ENCODE data around the gene ESR1.
"Not testable (repeated sequence)": the region's sequence is repeated elsewhere in the genome, so short reads cannot be mapped to it uniquely, and the experiment has no call there.

The ESR1 gene

GRCh38 chr6:152123076-152123475 lies 315.6 kb downstream of the ESR1 start:
- H3K4me3 ChIP-seq (ENCODE audit: low read depth, low read length), result no peak overlapping the region

- no peak overlapping the region for H3K4me3 ChIP-seq (ENCODE audit: low read depth, low read length)
Measured at GRCh38 chr6:152124429-152125074, 317.1 kb downstream of the ESR1 start.

GRCh38 chr6:152127432-152128165 lies 320.1 kb downstream of the ESR1 start:
- H3K4me3 ChIP-seq (ENCODE audit: low read depth, low read length), result no peak overlapping the region

GRCh38 chr6:152129691-152130151 lies 322.2 kb downstream of the ESR1 start:
- no peak overlapping the region for H3K4me3 ChIP-seq (ENCODE audit: low read depth, low read length)

- no peak overlapping the region for H3K4me3 ChIP-seq (ENCODE audit: low read depth, low read length)
Measured at GRCh38 chr6:152130441-152130840, 323.0 kb downstream of the ESR1 start.

- no peak overlapping the region for H3K4me3 ChIP-seq (ENCODE audit: low read depth, low read length)
Measured at GRCh38 chr6:152135755-152136448, 328.4 kb downstream of the ESR1 start.

GRCh38 chr6:152136449-152136825 lies 329.0 kb downstream of the ESR1 start:
- no peak overlapping the region for H3K4me3 ChIP-seq (ENCODE audit: low read depth, low read length)

GRCh38 chr6:152138344-152138743 lies 330.9 kb downstream of the ESR1 start:
- not testable (repeated sequence) for H3K4me3 ChIP-seq (ENCODE audit: low read depth, low read length)

- no peak overlapping the region for H3K4me3 ChIP-seq (ENCODE audit: low read depth, low read length)
Measured at GRCh38 chr6:152142105-152142504, 334.6 kb downstream of the ESR1 start.

GRCh38 chr6:152143359-152143758 lies 335.9 kb downstream of the ESR1 start:
- no peak overlapping the region for H3K4me3 ChIP-seq (ENCODE audit: low read depth, low read length)

- H3K4me3 ChIP-seq (ENCODE audit: low read depth, low read length), result no peak overlapping the region
Measured at GRCh38 chr6:152146385-152146784, 338.9 kb downstream of the ESR1 start.

GRCh38 chr6:152147269-152147668 lies 339.8 kb downstream of the ESR1 start:
- no peak overlapping the region for H3K4me3 ChIP-seq (ENCODE audit: low read depth, low read length)

- no peak overlapping the region for H3K4me3 ChIP-seq (ENCODE audit: low read depth, low read length)
Measured at GRCh38 chr6:152148412-152148811, 340.9 kb downstream of the ESR1 start.

- H3K4me3 ChIP-seq (ENCODE audit: low read depth, low read length), result no peak overlapping the region
Measured at GRCh38 chr6:152150196-152150595, 342.7 kb downstream of the ESR1 start.

- H3K4me3 ChIP-seq (ENCODE audit: low read depth, low read length), result no peak overlapping the region
Measured at GRCh38 chr6:152151920-152152319, 344.4 kb downstream of the ESR1 start.

GRCh38 chr6:152154559-152155356 lies 347.3 kb downstream of the ESR1 start:
- no peak overlapping the region for H3K4me3 ChIP-seq (ENCODE audit: low read depth, low read length)

GRCh38 chr6:152155792-152156191 lies 348.3 kb downstream of the ESR1 start:
- H3K4me3 ChIP-seq (ENCODE audit: low read depth, low read length), result no peak overlapping the region

GRCh38 chr6:152160346-152160745 lies 352.9 kb downstream of the ESR1 start:
- no peak overlapping the region for H3K4me3 ChIP-seq (ENCODE audit: low read depth, low read length)

- H3K4me3 ChIP-seq (ENCODE audit: low read depth, low read length), result no peak overlapping the region
Measured at GRCh38 chr6:152161501-152161900, 354.0 kb downstream of the ESR1 start.

GRCh38 chr6:152164957-152165356 lies 357.5 kb downstream of the ESR1 start:
- no peak overlapping the region for H3K4me3 ChIP-seq (ENCODE audit: low read depth, low read length)

- no peak overlapping the region for H3K4me3 ChIP-seq (ENCODE audit: low read depth, low read length)
Measured at GRCh38 chr6:152166497-152166896, 359.0 kb downstream of the ESR1 start.

Measured in iPS-11a (cell line).